Kidney tubule cell (primary cell): ENCODE measurements around the gene PIK3R5.

ENCODE experiments used
- DNase-seq: peaks from one replicate; pipeline ENCODE4 v3.0.0-alpha.2; 2018; ENCODE audit warnings: low spot score

The PIK3R5 gene

GRCh38 chr17:8829036-8829941, 136.2 kb downstream of the PIK3R5 start:
- no peak for DNase-seq
